Prostate gland (tissue), 2 donors: Measurements from ENCODE around the gene TMC8. TPM values are rescaled to one million over a fixed set of nuclear protein-coding genes. Genes with fewer than 3 reads are reported as not detected.

Source experiments
- DNase-seq: peaks from one replicate; pipeline ENCODE4 v3.0.0-alpha.2; 2019; ENCODE audit warnings: low spot score
- H3K27ac ChIP-seq, 2 donors: fragments of 200-600 bp; sonication (generic); 2 replicates each; pipeline ENCODE4 v1.5.1; 2017 to 2019
- H3K27me3 ChIP-seq: fragments of 200-600 bp; sonication (generic); replicated peaks from 2 replicates; pipeline ENCODE4 v1.5.1; 2019; ENCODE audit not compliant: insufficient read depth
- H3K36me3 ChIP-seq, 2 donors: fragments of 200-600 bp; sonication (generic); 1 replicate in 1 of 2; 2 replicates in 1 of 2; pipeline versions ENCODE4 v1.5.1 to v1.8.1; 2017 to 2019
- H3K4me1 ChIP-seq: fragments of 200-600 bp; sonication (generic); replicated peaks from 2 replicates; pipeline ENCODE4 v1.5.1; 2019
- H3K4me3 ChIP-seq, 2 donors: fragments of 200-600 bp; sonication (generic); 2 replicates each; pipeline ENCODE4 v1.5.1; 2017 to 2019
- H3K9me3 ChIP-seq: fragments of 200-600 bp; sonication (generic); 2 replicates; pipeline ENCODE4 v1.5.1; 2017
- POLR2A ChIP-seq: fragments of 450-650 bp; IDR thresholded peaks from one replicate; pipeline ENCODE4 v1.6.1; 2016; ENCODE audit warnings: antibody characterized with exemption, mild to moderate bottlenecking
- POLR2AphosphoS5 ChIP-seq: sonication (generic); formaldehyde crosslinking; IDR thresholded peaks from one replicate; pipeline ENCODE4 v1.6.1; 2017; ENCODE audit warnings: antibody characterized with exemption
- WGBS: methylation state at CpG from one replicate; pipeline ENCODE4 v1.1.5; 2018; 5-methylcytosine and 5-hydroxymethylcytosine counted together
- intact Hi-C: fragments of 100-400 bp; cut with DNase I; formaldehyde crosslinking; loops from one replicate; pipeline ENCODE4 v1.14.2; 2022
- total RNA-seq, 2 donors: library from RNA; depleted of rRNA; stranded (reverse); fragments of >200 nt; gene quantifications; one replicate each; pipeline ENCODE4 v1.1.0, GENCODE V29; 2016
- TF ChIP-seq, protein P1 (sequence below), 4 experiments: fragments of 200-600 bp in 2 of 4; fragments of 450-650 bp in 2 of 4; sonication (generic) in 2 of 4; IDR thresholded peaks; 1 replicate in 3 of 4; 2 replicates in 1 of 4; pipeline ENCODE4 v1.5.1; 2016 to 2019; ENCODE audit warnings: antibody characterized with exemption in 4 of 4, mild to moderate bottlenecking in 2 of 4, moderate library complexity in 2 of 4

TMC8 gene
- total RNA-seq, 2 donors from 2014 or later = 1.2 to 3.3 TPM

DNA sequence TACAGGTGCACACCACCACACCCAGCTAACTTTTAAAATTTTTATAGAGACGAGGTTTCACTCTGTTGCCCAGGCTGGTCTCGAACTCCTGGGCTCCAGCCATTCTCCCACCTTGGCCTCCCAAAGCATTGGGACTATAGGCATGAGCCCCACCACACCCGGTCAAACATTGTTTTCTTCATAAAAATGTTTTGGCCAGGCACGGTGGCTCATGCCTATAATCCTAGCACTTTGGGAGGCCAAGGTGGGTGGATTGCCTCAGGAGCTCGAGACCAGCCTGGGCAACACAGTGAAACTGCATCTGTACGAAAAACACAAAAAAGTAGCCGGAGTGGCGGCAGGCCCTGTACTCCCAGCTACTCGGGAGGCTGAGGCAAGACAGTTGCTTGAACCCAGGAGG, 14.2 kb upstream of the TMC8 start:
- H3K4me1 ChIP-seq = peaks cover 25% of the 10 kb centered on the region
- TF ChIP-seq POLR2AphosphoS5 (no peak), POLR2A (no peak)
- TF ChIP-seq, protein P1, sequence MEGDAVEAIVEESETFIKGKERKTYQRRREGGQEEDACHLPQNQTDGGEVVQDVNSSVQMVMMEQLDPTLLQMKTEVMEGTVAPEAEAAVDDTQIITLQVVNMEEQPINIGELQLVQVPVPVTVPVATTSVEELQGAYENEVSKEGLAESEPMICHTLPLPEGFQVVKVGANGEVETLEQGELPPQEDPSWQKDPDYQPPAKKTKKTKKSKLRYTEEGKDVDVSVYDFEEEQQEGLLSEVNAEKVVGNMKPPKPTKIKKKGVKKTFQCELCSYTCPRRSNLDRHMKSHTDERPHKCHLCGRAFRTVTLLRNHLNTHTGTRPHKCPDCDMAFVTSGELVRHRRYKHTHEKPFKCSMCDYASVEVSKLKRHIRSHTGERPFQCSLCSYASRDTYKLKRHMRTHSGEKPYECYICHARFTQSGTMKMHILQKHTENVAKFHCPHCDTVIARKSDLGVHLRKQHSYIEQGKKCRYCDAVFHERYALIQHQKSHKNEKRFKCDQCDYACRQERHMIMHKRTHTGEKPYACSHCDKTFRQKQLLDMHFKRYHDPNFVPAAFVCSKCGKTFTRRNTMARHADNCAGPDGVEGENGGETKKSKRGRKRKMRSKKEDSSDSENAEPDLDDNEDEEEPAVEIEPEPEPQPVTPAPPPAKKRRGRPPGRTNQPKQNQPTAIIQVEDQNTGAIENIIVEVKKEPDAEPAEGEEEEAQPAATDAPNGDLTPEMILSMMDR (IDR thresholded peaks at IDR 0.05) = no peak
- H3K27ac ChIP-seq = peak overlapping the region in 1 of 2 donors; percentile 45
- 94% methylated on average over 9 of the region's 9 CpGs for WGBS
- no peaks in the 10 kb centered on the region for H3K27me3 ChIP-seq
- no peaks in the 10 kb centered on the region for H3K9me3 ChIP-seq
- DNase-seq = no peak
- H3K36me3 ChIP-seq = no peaks in the 10 kb centered on the region
- intact Hi-C loops = no loop called here
- no peak overlapping the region for H3K4me3 ChIP-seq

DNA sequence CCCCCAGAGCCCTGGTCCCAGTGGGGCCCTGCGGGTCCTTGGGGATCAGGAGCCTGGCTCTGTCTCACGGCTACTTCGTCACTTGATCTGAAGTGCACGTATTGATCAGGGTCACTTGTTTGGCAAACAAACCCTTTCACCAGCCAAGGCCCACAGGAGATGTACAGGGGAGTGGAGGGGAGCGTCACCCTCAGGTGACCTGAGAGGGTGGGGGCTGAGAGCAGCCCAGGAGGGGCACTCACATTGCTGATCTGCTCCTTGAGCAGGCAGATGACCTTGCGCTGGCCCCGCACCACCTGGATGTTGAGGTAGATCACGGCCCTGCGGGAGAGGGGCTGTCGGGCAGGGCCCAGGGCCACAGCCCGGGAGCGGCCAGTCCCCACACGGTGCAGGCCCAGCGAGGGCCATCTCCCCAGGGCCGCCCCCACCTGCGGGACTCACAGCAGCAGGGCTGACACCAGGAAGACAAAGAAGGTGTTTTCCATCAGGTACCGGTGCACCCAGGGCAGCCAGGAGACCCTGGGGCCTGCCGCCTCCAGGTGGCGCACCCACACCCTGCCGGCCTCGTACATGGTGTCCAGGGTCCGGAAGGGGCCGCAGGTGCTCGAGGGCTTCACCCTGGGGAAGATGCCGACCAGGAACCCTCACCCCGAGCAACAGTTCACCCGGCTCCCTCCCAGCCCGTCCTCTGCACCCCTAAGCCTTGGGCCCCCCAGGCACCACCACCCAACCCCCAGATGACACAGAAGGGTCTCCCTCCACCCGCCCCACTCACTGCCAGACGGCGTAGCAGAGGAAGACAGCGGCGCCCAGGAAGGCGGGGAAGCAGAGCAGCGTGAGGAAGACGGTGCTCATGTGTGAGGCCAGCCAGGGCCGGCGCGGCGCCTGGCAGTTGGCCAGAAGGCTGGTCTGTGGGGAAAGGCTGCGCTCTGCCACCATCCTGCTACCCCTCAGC, 13.3 kb upstream of the TMC8 start:
- no peaks in the 10 kb centered on the region for H3K9me3 ChIP-seq
- H3K4me3 ChIP-seq = no peak overlapping the region
- DNase-seq = no peak
- H3K27me3 ChIP-seq = no peaks in the 10 kb centered on the region
- WGBS = 29% methylated on average over 29 of the region's 41 CpGs
- peaks cover 25% of the 10 kb centered on the region for H3K4me1 ChIP-seq
- TF ChIP-seq, protein P1 (IDR thresholded peaks at IDR 0.05) = peak in 3 of 4 experiments; percentile 47 to 71 (median 58)
- TF ChIP-seq POLR2A = no peak
- TF ChIP-seq POLR2AphosphoS5 = peak; percentile 7
- H3K36me3 ChIP-seq = no peaks in the 10 kb centered on the region
- intact Hi-C loops = no loop called here
- peak overlapping the region in 1 of 2 donors; percentile 45 for H3K27ac ChIP-seq

DNA sequence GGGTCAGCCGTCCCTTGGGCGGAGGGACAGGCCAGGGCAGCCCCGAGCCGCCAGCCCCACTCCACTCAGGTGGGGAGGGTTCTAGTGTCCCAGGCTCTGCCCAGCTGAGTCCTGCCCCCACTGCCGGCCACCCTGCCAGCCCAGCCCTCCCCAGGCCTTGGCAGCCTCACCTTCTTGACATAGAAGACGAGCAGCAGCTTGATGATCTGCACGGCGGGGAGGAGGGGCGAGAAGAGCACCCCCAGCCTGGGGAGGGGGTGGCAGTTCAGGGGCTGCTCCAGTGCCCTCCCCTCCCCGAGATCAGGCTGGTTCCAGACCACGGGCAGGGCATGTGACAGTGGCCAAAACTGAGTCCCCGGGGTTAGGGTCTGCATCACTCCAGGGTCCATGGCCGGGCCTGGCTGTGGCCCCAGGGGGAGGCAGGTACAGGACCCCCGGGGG, 11.8 kb upstream of the TMC8 start:
- intact Hi-C loops = no loop called here
- Histone ChIP-seq H3K4me1 (peaks cover 21% of the 10 kb centered on the region), H3K27ac (peak overlapping the region in 1 of 2 donors; percentile 62), H3K9me3 (no peaks in the 10 kb centered on the region), H3K4me3 (no peak overlapping the region), H3K27me3 (no peaks in the 10 kb centered on the region), H3K36me3 (no peaks in the 10 kb centered on the region)
- WGBS = 80% methylated on average over 10 of the region's 14 CpGs
- TF ChIP-seq POLR2A (no peak), POLR2AphosphoS5 (no peak)
- TF ChIP-seq, protein P1 (IDR thresholded peaks at IDR 0.05) = no peak
- DNase-seq = no peak

DNA sequence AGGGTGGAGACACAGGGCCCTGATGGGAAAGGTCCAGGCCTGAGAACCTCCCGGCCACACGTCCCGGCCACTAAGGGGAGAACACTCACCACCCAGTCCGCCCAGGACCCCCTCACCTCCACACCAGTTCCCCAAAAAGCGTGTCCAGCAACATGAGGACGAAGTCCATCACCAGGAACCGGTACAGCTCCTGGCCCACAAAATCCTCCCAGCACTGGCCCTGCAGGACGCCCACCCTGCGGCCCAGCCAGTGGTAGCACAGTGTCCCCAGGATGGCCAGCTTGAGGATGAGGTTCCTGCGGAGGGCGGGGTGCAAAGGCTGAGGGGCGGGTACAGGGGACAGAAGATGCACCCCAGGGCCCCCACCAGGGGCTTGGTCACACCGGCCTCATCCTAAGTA, 10.0 kb upstream of the TMC8 start:
- H3K27me3 ChIP-seq = no peaks in the 10 kb centered on the region
- intact Hi-C loops = no loop called here
- no peaks in the 10 kb centered on the region for H3K9me3 ChIP-seq
- TF ChIP-seq, protein P1 (IDR thresholded peaks at IDR 0.05) = no peak
- TF ChIP-seq POLR2A (no peak), POLR2AphosphoS5 (no peak)
- DNase-seq = no peak
- H3K36me3 ChIP-seq = no peaks in the 10 kb centered on the region
- H3K4me3 ChIP-seq = no peak overlapping the region
- peak overlapping the region in 1 of 2 donors; percentile 53 for H3K27ac ChIP-seq
- peaks cover 7% of the 10 kb centered on the region for H3K4me1 ChIP-seq
- 97% methylated on average over 13 of the region's 13 CpGs for WGBS
